RPMI7951 (cell line): ENCODE data around the gene ARHGAP44. TPM values are rescaled to one million over a fixed set of nuclear protein-coding genes. Genes with fewer than 3 reads are reported as not detected.
A peak's percentile ranks its signal among the peaks of the same experiment; 100 is the strongest.
"Not testable (repeated sequence)": the region's sequence is repeated elsewhere in the genome, so short reads cannot be mapped to it uniquely, and the experiment has no call there.

Experiments used
- DNase-seq: peaks from one replicate; pipeline ENCODE4 v3.0.0-alpha.2; 2012; ENCODE audit warnings: low read depth
- total RNA-seq: library from RNA; depleted of rRNA; stranded (reverse); fragments of >200 nt; shearing (Covaris generic); gene quantifications from 2 replicates; pipeline ENCODE4 v1.2.3, GENCODE V29; 2014

Gene ARHGAP44
- total RNA-seq, 1 experiment from 2014 or later = 0.12 TPM

DNA sequence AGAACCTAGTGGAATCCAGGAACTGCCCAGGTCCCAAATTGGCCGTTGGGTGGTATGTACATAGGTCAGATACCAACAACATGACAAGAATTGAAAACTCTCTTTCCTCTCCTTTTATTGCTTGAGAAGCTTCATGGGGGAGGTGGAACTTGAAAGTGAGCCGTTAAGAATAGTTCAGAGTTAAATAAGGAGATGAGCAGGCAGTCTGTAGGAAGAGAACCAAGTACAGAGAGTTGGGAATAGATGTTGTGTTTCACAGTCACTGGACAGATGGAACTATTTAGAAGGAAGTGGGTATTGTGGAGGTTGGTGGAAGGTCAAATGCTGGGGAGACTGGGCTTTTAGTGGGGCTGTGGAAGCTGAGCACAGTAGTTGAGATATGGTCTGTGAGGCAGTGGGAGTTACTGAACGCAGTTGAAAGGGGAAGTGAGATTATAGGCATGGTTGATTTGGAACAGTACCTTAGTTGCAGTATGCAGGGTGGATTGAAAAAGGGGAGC, 26.4 kb downstream of the ARHGAP44 start:
- DNase-seq = no peak

DNA sequence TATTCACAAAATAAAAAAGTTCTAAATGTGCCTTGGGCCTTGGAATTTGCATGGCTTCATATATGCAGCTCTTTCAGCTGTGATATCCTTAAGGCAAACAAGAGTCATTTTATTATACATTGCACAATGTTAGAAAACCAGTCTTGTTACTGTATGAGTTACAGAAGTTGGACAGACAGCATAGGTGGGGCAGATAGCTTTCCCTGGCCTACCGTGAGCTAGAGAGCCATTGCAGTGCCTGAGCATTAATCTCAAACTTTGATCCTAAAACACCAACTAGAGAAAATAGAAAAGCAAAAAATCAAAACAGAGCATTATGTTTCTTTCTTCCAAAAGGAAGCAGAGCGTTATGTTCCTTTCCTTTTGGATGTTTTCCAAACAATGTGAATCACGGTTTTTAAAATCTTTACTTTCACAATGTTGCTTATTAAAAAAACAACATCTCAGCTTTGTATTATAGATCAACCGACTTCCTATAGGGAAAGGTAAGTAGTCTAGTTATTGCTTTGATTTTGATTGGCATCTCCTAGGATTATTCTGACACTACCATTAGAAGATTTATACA, 32.2 kb downstream of the ARHGAP44 start:
- no peak for DNase-seq

DNA sequence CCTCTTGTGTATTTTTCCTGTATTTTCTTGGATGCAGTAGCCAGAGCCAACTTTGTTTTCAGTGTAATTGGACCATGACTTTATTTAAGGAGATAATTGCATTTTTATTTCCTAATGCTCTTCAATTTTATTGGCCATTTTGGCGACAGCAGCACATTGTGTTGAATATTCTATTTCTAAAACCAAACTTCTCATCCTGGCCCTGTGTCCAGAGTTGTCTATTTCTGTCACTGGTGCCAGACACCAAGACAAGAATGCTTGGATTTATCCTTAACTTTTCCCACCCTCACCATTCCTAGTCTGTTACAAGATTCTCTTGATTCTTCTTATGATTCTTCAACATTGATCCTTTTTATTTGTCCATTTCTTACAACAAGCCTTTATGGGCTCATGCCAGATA, 37.1 kb downstream of the ARHGAP44 start:
- no peak for DNase-seq

DNA sequence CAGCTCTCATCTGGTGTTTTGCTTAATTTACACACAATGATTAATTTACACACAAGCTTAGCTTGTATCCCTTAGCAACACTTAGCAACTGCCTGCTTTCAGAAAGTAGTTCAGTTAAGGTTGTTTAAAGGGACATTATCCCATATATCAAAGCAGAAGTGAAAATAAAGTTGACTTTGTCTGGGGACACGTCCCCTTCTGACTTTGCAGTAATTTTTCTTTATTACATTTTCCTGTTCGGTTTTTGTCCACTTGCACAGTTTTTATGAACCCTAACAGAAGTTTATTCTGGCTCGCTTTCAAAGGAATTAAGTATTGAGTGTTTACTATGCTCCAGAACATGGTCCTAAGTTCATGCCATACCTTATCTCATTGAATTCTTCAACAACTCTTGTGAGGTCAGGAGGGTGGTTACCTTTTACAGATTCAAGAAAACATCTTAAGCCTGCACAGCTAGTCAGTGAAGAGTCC, 41.5 kb downstream of the ARHGAP44 start:
- no peak for DNase-seq

DNA sequence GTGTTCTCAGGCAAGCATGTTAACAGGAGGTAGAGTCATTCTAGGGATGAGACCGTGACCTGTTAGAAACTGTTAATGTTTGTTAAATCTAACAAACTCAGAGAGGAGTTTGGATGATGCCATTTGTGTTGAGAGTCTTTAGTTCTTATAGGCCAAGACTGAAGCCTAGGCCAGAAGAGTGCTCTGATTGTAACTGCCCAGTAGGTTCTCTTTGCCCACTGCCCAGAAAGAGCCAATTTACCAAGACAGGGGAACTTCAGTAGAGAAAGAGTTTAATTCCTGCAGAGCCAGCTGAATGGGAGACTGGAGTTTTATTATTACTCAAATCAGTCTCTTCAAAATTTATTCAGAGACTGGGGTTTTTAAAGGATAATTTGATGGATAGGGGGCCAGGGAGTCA, 42.5 kb downstream of the ARHGAP44 start:
- DNase-seq = no peak

DNA sequence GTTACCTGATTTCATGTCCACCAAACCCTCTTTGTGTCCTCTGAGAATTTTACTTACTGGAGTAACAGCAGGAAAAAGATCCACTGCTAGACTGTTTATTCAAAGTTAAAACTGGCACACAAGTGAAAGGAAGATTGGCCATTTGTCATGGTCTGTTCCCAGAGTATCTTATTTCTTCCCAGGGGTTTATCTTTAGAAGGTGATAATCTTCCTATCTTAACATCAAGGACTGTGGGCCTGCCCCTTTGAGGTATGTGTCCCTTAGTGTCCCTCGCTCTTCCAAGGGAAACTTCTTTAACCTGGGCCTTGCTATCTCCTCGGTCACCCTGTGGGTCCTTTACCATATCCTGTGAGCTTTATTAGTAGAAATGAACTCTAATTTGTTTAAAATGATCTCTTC, 49.7 kb downstream of the ARHGAP44 start:
- DNase-seq = no peak

DNA sequence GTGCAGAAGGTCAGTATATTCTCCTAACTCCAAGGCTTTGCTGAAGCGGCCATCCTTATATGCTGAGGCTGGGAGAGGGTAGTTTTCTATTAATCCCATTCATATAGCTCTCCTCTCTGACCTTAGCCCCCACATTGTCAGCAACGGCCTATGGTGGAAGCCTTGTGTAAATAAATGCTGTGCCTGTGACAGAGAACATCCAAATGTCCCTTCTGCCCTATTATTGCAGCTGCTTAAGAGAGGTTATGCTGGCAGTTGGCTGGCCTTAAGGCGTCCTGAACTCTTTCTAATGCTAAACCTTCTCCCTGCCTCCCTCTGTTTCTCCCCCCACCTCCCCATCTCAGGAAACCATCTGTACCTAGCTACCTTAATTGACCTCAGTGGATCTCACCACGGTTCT, 53.6 kb downstream of the ARHGAP44 start:
- DNase-seq = no peak

DNA sequence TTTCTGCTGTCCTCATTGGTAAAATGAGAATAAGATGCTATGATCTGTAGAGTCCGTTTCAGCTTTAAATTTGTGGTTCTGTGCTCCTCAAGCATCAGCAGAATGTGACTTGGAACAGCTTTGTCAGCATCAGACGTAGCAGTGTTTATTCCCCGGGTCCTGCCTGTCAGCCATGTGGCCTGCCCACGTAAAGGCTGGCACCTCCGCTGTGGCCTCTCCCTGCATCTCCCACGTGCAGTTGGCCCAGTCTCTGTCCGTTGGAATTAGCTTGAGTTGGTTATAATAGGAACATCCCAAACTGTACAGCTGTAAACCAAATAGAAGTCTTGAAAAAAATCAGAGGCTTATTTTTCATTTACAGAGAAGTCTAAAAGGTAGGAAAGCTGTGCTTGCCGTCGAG, 61.7 kb downstream of the ARHGAP44 start:
- no peak for DNase-seq

DNA sequence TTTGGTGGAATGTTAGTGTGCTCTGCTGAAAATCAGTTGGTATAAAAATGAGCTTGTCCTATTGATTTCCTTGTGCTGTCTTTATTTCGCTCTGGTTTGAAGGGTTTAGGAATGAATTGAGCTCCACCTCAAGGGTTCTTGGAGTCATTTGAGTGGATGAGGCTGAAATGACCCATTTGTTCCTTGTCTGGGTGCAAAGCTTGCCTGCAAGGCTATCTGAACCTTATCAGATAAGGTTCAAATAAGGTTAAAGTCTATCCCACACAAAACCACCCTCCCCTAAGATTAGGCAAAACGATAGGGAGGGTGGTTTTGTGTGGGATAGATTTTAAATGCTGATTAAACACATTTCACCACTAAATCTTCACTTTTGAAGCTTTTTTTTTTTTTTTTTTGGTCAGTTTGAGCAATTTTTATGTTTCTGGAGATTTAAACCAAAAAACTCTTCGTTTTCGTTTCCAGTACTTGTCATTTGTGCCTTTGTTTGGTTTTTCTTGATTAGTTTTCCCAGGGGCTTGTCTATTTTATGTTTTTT, 62.7 kb downstream of the ARHGAP44 start:
- no peak for DNase-seq

DNA sequence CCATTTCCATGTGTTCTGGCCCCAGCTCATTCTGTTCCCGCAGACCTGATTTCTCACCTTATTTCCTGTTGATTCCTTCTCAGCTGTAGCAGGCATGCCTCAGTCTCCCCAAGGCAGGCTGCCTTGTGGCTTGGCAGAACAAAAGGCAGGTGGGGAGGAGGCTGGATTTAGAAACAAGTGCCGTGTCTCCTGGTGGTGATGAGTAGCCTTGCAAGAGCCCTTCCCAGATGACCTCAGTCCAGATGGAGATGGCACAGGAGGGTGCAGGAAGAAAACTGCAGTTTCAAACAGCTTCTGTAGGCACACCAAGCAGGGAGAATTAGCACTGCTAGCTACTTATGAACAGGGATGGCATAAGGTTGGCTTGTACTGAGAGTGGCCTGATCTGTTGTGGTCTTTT, 64.6 kb downstream of the ARHGAP44 start:
- DNase-seq = no peak

DNA sequence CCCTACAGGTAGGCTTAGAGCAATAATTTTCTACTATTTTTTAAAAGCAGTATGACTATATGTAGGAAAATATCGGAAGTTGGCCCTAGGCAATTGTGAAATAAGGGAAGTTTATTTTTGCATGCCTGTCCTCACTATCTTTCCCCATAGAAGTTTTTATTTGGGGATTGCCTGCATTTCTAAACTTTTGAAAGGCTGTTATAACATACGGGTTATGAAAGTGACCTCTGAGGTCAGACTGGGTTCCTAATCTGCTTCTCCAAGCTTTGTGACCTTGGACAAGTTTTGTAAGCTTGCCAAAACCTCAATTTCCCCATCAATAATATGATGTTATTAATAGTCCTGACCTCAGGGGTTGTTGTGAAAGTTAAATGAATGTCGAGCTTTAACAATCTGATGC, 67.1 kb downstream of the ARHGAP44 start:
- DNase-seq = no peak

DNA sequence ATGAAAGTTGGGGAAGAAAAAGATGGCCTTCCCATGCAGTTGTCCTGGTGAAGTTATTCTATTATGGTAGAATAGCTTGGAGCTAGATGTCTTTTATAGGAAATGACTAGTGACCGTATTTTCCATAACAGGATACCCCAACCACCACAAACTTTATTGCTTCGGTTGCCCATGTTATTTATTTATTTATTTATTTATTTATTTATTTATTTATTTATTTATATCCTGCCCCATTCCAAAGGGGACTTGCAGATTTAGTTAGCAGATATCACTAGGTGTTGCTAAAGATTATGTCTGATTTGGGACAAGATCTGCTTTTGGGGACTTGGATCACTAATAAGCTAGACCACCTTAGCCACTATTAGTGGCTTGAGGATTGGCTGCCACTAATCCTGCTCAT, 68.3 kb downstream of the ARHGAP44 start:
- no peak for DNase-seq

DNA sequence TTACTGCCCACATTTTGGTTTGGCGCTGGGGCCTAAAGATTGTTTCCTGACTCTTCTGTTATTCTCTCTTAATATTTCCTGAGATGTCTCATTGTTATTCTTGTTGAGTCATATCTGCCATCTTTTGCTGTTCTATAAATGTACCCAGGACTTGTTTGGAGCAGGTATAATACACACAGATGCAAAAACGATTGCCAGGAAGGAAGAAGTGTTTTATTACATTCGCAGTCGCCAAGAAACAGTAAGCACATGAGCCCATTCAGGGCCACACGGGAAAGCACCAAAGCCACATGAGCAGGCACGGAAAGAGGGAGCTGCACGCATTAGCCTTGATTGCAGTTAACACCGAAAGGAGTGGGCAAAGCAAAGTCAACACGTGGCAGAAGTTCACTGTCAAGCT, 70.2 kb downstream of the ARHGAP44 start:
- peak; percentile 1 for DNase-seq

DNA sequence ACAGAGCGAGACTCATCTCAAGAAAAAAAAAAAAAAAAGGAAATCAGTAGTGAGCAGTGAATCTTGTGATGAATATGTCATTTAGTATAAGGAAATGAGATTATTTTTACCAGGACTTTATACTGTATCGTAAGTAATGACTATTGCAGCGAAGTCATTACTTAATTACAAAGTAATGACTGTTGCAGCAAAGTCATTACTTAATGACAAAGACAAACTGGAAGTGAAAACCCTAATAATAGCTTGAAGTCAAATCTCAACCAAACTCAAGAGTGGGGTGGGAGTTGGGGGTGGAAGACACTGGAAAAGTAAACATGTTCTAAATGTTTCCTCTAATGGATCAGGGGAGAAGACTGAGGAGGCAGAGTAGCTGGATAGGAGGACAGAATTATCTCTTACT, 76.5 kb downstream of the ARHGAP44 start:
- no peak for DNase-seq

DNA sequence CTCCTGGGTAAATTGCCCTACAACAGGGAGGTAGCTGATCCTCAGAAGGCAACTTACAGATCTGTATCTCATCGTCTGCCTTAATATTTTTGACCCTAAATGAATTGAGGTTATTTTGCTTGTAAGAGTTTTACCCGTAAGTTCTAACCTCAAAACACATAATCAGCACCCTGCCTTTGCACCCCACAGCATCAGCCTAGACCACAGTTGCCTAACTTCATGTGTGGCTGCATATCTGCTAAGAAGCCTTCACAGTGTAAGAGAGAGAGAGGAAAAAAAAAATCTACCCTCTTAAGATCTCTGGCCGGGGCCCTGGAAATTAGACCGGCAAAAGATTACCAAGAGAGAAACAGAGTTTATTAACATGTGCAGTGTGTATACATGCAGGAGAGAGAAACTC, 76.9 kb downstream of the ARHGAP44 start:
- DNase-seq = no peak

DNA sequence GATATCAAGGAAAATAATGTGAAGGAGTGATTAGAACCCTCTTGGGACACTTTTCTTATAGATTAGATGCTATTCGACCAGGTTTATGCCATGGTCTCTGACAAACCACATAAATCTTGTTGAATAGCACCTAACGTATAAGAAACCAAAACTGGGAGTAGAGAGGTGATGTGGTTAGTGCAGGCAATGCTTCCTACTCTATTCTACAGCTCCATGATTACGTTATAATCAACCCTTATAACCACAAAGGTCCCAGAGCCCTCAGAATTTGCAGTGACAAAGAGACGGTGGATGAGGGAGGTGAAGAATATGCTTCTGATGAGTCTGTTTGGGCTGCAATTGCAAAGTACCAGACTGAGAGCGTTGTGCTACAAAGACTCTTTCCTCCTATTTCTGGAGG, 78.4 kb downstream of the ARHGAP44 start:
- no peak for DNase-seq

DNA sequence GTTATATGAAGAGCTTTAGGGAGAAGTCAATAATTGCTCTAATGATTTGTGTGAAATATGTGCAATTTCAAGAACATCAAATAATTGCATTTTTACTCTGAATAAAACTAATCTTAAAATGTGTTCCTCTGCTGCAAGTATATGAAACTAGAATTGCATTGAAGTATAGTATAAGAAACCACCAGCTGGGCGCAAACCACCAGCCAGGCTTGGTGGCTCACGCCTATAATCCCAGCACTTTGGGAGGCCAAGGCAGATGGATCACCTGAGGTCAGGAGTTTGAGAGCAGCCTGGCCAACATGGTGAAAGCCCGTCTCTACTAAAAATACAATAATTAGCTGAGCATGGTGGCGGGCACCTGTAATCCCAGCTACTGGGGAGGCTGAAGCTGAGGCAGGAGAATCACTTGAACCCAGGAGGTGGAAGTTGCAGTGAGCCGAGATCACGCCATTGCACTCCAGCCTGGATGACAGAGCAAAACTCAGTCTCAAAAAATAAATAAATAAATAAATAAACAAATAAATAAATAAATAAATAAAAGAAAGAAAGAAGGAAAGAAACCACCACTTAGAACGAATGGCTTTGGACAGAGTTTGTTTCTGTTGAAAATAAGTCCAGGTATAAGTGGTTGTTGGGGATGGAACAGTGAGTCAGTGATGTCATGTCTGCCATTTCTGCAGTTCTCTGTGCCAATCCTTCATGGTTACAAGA, 84.3 kb downstream of the ARHGAP44 start:
- DNase-seq = not testable (repeated sequence)

DNA sequence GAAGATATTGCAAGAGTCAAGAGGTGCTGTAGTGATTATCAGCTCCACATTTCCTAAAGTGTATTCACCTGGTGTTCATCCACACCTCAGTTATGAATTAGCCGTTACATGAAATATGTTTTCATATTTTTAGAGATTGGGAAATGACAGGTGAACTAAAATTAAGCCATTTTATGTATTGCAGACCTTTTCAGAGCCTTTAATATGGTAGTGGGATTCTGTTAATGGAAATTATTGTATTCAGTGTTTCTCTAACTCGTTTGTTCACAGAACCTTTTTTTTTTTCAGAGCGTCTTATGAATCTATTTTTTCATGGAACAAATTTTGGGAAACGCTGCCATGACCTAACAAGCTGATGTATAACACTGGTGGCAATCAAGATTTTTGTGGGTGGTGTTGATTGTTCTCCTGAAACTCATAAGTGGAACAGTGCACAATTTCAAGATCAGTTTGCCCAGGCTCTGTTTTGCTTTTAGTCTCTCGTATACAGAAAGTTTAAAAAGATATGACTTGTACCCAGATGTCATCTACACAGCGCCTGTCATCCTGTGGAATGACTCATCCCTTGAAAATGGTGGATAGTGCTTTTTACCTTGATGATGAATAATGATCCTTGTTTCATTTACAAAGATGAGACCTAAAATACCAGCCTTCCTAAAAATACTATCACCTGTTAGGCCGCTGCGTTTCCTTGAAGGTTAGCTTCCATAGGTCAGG, 88.8 kb downstream of the ARHGAP44 start:
- DNase-seq = no peak

DNA sequence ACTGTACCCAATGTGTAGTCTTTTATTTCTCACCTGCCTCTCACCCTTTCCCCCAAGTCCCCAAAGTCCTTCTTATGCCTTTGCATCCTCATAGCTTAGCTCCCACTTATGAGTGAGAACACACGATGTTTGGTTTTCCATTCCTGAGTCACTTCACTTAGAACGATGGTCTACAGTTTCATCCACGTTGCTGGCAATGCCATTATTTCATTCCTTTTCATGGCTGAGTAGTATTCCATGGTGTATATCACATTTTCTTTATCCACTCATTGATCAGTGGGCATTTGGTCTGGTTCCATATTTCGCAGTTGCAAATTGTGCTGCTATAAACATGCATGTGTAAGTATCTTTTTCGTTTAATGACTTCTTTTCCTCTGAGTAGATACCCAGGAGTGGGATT, 89.8 kb downstream of the ARHGAP44 start:
- DNase-seq = not testable (repeated sequence)

DNA sequence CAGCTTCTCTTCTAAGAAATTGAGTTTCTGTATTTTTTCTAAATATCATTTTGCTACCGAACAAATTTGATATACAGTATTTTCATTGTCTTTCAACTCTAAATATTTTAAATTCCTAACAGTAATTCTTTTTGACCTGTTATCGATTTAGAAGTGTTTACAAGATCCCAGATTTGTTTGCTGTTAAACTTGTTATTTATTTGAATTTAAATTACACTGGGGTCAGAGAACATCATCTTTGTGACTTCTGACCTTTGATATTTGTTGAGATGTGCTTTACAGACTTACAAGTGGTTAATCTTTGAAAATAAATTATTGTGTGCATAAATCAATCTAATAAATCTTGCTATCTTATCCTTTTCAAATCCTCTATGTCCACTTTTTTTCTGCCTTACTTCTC, 94.2 kb downstream of the ARHGAP44 start:
- no peak for DNase-seq

DNA sequence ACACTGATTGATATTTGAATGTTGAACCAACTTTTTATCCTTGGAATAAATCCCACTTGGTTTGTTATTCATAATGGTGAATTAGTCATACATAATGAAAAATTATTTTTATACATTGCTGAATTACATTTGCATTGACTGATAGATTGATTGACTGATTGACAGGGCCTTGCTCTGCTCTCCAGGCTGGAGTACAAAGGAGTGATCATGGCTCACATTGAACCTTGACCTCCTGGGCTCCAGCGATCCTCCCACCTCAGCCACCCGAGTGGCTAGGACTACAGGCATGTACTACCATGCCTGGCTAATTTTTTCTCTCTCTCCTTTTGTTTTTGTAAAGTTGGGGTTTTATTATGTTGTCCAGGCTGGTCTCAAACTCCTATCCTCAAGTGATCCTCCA, 97.8 kb downstream of the ARHGAP44 start:
- no peak for DNase-seq

DNA sequence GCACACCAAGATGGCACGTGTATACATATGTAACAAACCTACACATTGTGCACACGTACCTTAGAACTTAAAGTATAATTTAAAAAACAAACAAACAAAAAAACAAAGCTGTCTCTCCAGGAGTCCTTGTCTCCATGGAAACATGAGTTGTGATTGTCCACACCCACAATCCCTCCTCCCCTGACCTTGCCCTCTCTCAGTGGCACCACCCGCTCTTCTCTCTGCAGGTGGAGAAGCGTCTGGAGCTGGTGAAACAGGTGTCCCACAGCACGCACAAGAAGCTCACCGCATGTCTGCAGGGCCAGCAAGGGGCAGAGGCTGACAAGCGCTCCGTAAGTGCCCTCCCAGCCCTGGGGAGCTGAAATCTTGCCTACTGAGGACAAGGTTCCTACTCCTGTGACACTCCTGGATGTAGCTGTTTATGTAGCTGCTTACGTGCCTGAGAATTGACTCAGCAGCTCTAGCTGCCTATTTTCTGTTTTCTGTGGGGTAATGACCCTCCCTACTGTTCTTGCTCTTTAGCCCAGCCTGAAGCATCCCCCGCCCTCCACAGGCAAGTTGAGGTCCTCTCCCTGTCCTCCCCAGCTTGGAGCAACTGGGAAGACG, 107.0 kb downstream of the ARHGAP44 start:
- no peak for DNase-seq
